Pulmonary artery endothelial cell (primary cell): ENCODE results near the gene TNPO3. TPM values are rescaled to one million over a fixed set of nuclear protein-coding genes. Genes with fewer than 3 reads are reported as not detected.

Source experiments
- DNase-seq: peaks from one replicate; pipeline ENCODE4 v3.0.0-alpha.2; 2011; ENCODE audit warnings: low read depth, low spot score
- total RNA-seq: library from RNA; depleted of rRNA; stranded (reverse); fragments of >200 nt; gene quantifications from 2 replicates; pipeline ENCODE4 v1.2.3, GENCODE V29; 2014

TNPO3 gene
- total RNA-seq, 1 donor from 2014 or later = 78.1 TPM

DNA sequence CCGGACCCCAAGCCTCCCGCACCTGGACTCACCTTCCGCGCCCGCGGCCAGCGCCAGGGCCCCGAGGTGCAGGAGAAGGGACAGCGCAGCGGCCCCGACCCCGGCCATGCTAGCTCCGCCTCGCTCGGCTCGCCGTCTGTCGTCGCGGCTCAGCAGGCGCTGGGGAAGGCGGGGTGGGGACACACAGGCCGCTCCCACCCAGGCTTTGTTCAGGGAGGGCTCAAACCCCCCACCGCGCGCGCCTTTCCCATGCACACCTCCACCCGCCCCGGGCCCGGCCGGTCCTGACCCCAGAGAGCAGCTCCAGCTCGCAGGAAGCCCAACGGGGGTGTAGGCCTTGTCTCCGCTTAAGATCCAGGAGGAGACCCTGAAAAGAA is 144.4 kb downstream of the TNPO3 start, which contains the start of gene KCP:
Gene KCP (minus strand): TSS at position 141 of the 377 bp plus-strand sequence. CDS start 33 bp downstream, at position 108.
- DNase-seq = no peak

DNA sequence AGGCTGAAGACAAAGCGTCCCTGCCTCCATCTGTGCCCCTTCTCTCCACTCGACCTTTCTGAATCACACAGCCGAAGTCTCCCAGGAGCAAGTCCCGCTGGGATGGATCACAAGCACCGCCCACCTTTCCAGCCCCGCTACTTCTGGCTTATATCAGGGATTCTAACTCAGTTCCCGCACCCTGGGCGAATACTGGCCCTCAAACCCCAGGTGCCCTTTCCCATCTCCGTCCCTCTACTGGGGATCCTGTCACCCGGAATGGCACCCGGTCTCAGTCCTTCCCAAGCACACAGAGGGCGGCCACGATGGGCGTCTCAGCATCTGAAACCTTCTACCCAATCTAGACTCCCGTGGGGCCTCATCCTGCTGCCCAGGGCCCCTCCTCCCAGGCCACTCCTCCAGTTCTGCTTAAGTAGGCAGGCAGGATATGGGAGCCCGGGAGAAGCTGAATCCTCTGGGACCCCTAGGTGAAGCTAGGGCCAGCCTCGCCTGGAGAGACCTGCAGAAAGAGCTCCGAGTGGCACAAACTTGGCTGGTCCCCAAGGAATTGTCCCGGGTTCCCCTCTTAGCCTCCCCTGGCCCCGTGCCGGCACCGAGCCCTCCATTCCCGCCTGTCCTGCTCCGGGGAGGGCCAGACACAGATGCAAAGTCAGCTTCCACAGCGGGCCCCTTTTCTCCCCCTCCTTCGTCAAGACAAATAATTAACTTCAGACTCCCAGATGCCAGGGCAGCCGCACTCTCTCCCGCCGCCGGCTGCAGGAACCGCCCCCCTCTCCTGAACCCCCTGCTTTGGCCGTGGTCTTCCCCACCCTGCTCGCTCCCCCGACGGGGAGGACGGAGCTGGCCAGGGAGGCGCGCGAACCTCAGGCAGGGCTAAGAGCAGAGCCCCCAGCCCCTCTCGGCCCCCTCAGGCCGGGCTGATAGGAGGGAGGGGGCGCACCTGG is 145.0 kb downstream of the TNPO3 start:
- DNase-seq = no peak

DNA sequence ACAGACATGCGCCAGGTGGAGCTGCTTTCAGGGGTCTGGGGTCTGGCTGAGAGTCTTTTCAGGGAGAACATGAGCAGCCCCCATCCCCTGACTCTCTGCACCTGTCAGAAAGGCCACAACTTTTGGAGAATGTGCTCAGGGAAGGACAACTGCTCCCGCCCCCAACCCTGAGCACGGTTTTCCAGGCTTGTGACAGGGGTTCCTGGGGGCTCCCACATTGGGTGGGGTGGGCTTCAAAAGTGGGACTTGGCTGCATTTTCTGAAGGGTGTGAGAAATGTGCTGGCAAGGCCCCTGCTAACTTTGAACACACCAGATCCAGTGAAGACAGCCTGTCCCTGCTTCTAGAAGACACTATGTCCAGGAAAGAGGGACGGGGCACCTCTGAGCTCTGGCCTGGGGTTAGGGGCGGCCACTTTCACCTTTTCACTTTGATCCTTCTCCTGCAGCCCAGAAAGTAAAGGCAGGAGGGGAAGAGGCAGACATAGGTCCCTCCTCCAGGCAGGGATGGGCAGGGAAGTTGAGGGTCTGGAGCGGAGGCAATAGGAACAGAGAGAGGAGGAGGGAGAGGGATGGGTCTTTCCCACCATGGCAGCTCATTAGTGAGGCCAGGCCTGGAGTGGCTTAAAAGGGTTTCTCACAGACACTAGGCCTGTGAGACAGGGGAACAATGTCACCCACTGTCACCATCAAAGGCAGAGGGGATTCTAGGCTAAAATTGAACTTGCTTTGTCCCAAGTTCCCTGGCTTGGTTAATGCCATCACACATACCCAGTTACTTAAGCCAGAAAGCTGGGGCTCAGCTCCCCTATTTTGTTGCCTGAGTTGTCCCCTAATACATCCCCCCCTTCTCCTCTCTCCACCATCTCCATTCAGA is 145.9 kb downstream of the TNPO3 start:
- DNase-seq = no peak

DNA sequence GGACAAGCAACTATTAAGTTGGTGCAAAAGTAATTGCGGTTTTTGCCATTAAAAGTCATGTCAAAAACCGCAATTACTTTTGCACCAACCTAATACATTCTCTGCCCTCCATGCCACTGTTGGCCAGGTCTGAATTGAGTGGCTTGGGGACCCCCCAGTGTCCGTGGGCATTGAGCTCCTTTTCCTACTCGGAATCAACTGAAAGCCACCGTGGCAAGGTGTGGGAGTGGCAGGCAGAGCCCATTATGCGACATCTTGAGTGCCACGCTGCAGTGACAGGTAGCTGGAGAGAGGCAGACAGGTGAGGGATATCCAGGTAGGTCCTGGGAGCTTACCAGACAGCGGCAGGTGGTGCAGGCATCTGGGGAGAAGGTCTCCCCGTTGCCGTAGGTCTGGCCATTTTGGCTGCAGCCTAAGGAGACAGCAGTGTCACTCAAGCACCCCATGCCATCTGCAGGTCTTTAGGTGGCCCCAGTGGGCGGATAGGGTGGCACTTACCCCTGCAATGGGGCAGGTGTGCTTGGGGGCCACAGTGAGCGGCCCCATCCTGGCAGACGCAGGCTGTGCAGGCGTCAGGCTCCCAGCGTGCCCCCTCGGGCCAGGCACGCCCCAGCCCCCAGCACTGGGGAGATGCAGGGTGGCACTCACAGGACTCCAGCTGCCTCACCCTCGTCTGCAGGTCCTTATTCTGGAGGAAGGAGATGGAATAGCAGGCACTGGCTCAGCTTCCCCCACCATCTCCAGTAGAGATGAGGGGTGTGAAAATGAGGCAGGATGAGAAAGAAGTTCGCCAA is 147.9 kb downstream of the TNPO3 start:
- DNase-seq = no peak

DNA sequence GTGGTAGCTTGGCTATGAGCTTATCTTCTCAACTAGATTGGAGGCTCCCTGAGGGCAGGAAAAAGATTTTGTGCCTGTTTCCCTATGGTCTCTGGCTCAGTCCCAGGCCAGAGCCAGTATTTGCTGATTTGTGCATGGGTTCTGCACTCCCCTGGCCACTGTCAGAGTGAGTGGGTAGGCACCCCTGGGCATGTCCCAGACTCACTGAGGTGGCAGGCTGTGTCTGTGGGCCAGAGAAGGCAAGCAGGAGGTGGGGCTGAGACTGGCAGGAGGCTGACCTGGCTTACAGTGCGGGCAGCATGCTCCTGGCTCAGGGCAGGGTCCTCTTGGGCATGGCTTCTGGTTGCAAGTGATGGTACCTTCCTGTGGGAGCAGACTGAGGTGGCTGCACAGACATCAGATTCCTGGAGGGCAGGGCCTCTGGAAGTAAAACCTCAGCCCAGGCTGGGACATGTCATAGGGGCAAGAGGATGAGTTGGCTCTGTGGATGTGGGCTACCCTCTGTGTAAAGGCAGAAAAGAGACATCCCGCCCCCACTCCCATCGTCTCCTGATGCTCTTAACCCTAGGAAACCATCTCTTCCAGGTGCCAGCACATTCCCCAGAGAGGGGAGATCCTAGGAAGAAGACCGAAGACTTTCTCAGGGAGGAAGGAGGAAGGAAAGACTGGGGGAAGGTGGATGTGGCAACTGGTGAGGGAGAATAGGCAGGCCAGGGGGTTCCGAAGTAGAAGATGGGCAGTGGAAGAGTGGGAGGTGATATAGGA is 148.7 kb downstream of the TNPO3 start:
- no peak for DNase-seq

DNA sequence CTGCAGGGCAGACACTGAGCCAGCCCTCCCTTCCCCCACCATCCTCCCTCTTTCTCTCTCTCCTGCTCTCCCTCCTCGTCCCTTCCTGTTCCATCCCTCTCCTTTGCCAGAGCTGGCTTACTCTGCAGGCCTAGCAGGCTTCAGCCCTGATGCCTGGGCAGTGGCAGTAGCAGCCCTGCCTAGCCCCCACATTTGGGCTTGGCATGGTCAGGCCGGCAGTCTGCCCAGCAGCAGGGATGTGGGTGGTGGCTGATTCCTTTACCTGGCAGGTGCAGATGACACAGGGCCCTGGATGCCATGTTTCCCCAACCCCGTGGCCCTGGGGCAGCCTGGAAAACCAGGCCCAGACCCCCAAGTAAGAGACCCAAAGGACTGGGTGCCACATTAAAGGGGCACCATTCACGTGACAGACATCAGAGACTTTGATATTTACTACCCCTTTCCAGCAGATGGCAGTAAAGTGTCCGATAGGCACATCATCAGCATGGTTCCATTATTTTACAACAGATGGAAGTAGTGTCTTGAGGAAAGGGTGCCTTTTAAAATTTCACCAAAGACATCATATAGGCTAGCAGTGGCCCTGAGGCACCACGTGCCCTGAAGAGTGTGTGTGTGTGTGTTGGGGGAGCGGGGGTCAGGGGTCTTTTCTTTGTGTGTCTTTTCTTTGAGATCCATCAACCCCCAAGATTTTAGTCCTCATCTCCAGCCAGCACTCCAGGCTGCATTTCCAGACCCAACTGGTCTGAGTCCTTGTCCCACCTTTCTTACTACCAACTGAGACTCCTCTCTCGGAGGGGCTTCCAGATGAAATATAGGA is 150.3 kb downstream of the TNPO3 start:
- no peak for DNase-seq

Other genes with a start within 250 kb of the TNPO3 start
- gene FLNC, start 224.7 kb downstream of the TNPO3 start, total RNA-seq = 133 and 167 TPM in 2 replicates
- gene ATP6V1F, start 192.3 kb downstream of the TNPO3 start, total RNA-seq = 85.0 and 90.3 TPM in 2 replicates
- gene KCP, start 144.4 kb downstream of the TNPO3 start, total RNA-seq = 0.04 TPM in 1 of 2 replicates, not detected in the other
- 0.18 and 0.26 TPM in 2 replicates for gene IRF5, start 117.2 kb downstream of the TNPO3 start, total RNA-seq
- gene TSPAN33, start 89.6 kb upstream of the TNPO3 start, total RNA-seq = 0.07 and 0.28 TPM in 2 replicates
- gene SMO, start 133.5 kb upstream of the TNPO3 start, total RNA-seq = 2.4 and 5.0 TPM in 2 replicates
- gene AHCYL2, start 169.9 kb upstream of the TNPO3 start, total RNA-seq = 7.7 and 13.2 TPM in 2 replicates